ENCODE data around the gene HIVEP2.

HIVEP2 gene

DNA sequence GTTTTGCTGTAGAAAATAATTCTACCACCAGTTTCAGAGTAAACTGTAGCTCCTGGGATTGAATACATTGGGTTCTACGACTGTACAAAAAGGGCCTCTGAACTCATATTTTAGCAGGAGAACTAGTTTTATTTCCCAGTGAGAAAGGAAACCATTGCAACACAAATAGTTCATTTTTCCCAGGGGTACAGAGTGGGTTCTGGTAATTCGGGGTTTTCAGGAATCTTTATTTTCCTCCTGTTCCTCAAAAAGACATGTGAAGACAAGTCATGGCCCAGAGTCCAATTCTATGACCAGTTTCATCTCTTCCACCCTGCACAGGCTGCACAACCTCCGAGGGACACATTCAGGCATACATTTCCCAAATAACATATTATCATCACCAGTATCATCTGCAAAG is 222.1 kb downstream of the HIVEP2 start:
- TF ChIP-seq, protein P1, sequence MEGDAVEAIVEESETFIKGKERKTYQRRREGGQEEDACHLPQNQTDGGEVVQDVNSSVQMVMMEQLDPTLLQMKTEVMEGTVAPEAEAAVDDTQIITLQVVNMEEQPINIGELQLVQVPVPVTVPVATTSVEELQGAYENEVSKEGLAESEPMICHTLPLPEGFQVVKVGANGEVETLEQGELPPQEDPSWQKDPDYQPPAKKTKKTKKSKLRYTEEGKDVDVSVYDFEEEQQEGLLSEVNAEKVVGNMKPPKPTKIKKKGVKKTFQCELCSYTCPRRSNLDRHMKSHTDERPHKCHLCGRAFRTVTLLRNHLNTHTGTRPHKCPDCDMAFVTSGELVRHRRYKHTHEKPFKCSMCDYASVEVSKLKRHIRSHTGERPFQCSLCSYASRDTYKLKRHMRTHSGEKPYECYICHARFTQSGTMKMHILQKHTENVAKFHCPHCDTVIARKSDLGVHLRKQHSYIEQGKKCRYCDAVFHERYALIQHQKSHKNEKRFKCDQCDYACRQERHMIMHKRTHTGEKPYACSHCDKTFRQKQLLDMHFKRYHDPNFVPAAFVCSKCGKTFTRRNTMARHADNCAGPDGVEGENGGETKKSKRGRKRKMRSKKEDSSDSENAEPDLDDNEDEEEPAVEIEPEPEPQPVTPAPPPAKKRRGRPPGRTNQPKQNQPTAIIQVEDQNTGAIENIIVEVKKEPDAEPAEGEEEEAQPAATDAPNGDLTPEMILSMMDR (conservative IDR thresholded peaks at IDR 0.05; ENCODE audit: low read depth, low read length) = no peak
- no peak for DNase-seq (ENCODE audit: low read depth)
- H3K4me3 ChIP-seq (ENCODE audit: low read length) = no peak overlapping the region

DNA sequence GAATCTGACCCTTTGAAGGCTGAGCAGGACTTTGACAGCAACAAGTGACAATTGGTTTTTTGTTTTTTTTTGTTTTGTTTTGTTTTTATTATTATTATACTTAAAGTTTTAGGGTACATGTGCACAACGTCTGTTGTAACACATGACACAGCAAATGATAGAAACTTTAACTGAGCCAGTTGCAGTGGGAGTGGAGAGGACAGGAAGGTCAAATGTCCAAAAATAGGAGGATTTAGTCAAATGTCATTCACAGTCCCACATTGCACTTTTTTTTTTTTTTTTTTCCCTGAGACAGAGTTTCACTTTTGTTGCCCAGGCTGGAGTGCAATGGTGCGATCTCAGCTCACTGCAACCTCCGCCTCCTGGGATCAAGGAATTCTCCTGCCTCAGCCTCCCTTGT is 223.0 kb downstream of the HIVEP2 start:
- DNase-seq (ENCODE audit: low read depth) = no peak
- no peak overlapping the region for H3K4me3 ChIP-seq (ENCODE audit: low read length)
- TF ChIP-seq, protein P1 (conservative IDR thresholded peaks at IDR 0.05; ENCODE audit: low read depth, low read length) = no peak

DNA sequence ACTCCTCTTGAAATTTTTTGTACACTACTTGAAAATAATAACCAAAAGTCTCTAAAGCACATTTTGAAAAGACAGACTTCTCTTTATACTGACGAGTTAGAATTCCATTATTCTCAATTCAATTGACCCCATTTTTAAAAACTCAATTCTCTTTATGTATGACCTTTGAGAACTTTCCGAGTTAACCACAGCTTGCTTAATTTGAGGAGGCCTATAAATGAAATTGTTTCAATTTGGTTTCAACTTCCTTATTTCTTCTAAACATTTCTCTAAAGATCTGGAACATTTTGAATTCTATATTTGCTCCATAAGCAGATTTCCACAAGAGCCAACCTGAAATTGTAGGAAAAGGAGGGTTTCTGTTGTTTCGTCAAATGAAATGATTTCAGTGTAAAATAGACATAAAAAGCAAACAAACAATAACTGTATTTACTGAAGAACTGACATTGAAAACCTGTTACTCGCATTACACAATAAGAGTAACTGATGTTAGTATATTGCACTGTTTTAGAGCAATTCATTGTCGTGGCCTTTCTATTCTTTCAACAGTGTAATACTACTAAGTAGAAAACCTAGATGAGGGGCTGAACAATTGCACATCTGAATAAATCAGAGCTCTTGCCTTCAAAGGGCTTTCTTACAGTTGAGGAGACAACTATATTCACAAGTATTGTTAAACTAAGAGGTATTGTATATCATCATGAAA is 223.6 kb downstream of the HIVEP2 start:
- DNase-seq (ENCODE audit: low read depth) = no peak
- no peak overlapping the region for H3K4me3 ChIP-seq (ENCODE audit: low read length)
- TF ChIP-seq, protein P1 (conservative IDR thresholded peaks at IDR 0.05; ENCODE audit: low read depth, low read length) = no peak

- TF ChIP-seq, protein P1 (conservative IDR thresholded peaks at IDR 0.05; ENCODE audit: low read depth, low read length) = no peak
- no peak for DNase-seq (ENCODE audit: low read depth)
- H3K4me3 ChIP-seq (ENCODE audit: low read length) = no peak overlapping the region
Measured at GRCh38 chr6:142718667-142719191, 226.2 kb downstream of the HIVEP2 start.

DNA sequence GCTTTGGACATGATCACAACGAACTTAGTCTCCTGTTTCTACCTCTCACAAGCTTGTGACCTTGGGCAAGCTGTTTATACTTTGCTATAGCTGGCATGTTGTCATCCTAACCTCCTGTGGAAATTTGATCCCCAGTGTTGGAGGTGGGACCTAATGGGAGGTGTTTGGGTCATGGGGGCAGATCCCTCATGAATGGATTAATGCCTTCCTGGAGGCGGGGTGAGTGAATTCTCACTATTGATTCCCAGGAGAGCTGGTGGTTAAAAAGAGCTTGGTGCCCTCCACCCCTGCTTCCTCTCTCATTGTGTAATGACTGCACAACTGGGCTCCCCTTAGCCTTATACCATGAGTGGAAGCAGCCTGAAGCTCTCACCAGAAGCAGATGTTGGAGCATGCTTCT is 228.9 kb downstream of the HIVEP2 start:
- no peak for DNase-seq (ENCODE audit: low read depth)
- TF ChIP-seq, protein P1 (conservative IDR thresholded peaks at IDR 0.05; ENCODE audit: low read depth, low read length) = no peak
- no peak overlapping the region for H3K4me3 ChIP-seq (ENCODE audit: low read length)

GRCh38 chr6:142714951-142715785 is 229.8 kb downstream of the HIVEP2 start:
- TF ChIP-seq, protein P1 (conservative IDR thresholded peaks at IDR 0.05; ENCODE audit: low read depth, low read length) = no peak
- no peak overlapping the region for H3K4me3 ChIP-seq (ENCODE audit: low read length)
- DNase-seq (ENCODE audit: low read depth) = no peak

Measured in retinal pigment epithelial cell (primary cell).